Right renal cortex interstitium (tissue), 3 donors: ENCODE measurements around the gene WNT2. TPM values are rescaled to one million over a fixed set of nuclear protein-coding genes. Genes with fewer than 3 reads are reported as not detected.
A peak's percentile ranks its signal among the peaks of the same experiment; 100 is the strongest.

Source experiments
- DNase-seq, 3 donors: peaks; one replicate each; pipeline ENCODE4 v3.0.0-alpha.2; 2013; ENCODE audit warnings: low read depth in 3 of 3, low spot score in 2 of 3
- polyA plus RNA-seq, 3 donors: library from polyadenylated mRNA; unstranded; fragments of 120-200 nt; gene quantifications; one replicate each; pipeline ENCODE4 v1.2.1, GENCODE V29; 2013; ENCODE audit not compliant: insufficient read length in 3 of 3

WNT2 gene
- under 1 TPM; 0.55 to 0.61 (median 0.58) TPM for polyA plus RNA-seq

GRCh38 chr7:117322741-117323304 lies at the start of gene WNT2:
TSS of gene WNT2 (minus strand) at chr7:117323058. CDS start at chr7:117322989, 69 bp downstream.
- DNase-seq = no peak

- DNase-seq = no peak
Observed at GRCh38 chr7:117372073-117372472, 49.2 kb upstream of the WNT2 start.

DNA sequence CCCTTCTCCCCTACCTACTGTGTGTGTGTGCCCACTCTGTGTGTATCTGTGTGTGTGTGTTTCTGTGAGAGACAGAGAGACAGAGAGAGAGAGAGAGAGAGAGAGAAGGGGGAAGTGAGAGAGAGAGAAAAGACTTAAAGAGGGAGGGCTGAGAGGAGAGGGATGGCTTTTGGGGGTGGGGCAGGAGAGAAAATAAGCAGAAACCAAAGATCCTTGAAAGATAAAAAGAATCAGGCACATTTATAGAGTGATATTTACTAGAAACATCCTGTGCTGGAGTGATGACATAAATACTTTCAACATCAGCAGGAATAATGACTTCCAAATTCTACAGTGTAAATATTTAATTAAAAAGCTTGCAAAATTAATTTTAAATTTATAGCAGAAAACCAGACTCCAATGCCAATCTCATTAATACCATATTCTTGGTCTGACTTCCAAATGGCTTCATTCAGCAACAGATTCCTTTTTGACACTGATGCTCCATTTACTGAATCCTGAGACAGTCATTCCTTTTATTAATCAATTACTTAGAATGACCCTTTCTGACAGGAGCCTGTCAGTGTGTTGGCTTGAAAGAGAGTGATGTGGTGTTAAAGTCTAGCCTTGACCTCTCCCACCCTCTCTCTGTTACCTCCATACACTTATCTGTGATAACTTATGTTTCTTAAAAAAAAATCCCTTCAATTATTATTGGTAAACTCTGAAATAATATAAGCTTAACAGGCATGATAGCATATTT lies 41.7 kb upstream of the WNT2 start:
- DNase-seq = no peak

DNA sequence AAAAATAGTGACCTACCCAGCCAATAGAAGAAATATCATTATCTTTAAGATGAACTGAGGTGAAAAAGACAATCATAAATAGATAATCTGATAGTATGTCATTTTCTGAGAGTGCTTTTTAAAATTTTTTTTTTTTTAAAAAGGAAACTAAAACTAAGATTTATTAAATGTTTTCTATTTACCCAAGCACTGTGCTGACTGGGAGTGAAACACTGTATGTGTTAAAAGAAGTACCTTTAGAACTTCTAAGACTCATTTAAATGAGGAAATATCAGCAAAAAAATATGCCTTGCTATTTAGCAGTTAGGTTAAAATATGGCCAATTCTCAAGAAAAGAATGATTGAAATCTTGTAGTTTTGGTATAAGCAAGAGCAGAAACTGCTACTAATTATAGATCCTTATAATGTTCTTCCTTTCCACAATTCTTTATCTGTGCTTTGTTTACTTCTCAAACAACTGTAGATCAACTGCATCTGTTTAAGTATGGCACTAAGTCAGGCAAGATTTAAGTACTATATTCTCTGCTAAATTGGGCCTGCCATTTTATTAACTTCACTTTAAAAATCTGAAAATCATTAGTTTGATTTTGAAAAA lies 39.5 kb upstream of the WNT2 start:
- no peak for DNase-seq

GRCh38 chr7:117350027-117350426 lies 27.2 kb upstream of the WNT2 start:
- no peak for DNase-seq

DNA sequence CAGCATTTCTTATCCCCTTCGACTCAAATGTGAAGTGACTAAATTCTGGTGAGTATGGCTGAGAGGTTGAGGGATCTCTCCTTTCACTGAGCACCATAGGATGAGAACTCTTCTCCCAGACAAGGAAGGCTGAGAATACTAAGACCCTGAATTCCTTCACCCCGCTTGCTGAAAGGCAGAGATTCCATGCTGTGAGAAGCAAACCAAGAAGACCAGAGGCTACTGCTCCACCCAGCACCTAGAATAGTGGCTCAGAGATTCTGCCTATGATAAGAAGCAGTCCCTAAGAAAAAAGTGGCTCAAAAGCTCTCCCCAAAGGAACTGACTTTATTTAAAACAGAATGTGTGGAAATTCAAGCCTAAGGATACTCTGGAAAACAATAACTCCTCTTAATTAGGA lies 26.7 kb upstream of the WNT2 start:
- DNase-seq = no peak

GRCh38 chr7:117347962-117348672 lies 25.3 kb upstream of the WNT2 start:
- DNase-seq = no peak

DNA sequence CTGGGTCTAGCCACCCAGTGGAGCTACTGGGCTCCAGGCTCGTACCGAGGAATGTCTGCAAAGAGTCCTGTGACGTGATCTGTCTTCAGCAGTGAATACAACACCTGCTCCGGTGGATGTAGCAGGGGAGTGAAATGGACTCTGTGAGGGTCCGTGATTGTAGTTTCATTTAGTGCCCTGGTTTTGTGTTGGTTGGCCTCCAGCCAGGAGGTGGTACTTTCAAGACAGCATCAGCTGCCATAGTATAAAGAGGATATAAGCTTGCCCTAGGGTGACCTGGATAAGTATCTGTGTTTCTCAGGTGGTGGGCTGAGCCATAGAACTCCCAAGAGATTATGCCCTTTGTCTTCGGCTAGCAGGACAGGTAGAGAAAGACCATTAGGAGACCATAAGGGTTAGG lies 24.6 kb upstream of the WNT2 start:
- no peak for DNase-seq

DNA sequence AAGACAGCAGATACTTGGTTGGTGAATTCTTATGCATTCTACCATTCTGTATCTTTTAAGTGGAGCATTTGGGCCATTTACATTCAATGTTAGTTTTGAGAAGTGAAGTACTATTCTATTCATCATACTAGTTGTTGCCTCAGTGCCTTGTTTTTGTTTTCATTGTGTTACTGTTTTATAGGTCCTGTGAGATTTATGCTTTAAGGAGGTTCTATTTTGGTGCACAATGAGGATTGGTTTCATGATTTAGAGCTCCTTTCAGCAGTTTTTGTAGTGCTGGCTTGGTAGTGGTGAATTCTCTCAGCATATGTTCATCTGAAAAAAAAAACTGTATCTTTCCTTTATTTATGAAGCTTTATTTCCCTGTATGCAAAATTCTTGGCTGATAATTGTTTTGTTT lies 23.3 kb upstream of the WNT2 start:
- no peak for DNase-seq

DNA sequence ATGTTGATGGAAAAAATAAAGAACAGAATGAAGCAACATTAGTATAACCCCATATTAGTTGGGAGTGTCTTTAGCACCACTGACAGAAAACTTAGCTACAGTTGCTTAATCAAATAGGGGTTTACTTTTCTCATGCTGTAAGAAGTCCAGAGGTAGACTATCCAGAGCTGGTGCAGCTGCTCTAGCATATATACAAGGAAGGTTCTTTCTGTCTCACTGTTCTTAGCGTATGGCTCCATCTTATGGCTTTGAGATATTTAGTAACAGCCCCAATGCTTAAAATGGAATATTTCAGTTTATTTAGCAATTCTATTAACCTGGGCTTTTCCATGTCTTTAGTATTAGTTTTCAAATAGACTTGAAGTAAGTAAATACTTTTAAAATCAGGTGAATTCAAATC lies 15.2 kb upstream of the WNT2 start:
- DNase-seq = no peak

DNA sequence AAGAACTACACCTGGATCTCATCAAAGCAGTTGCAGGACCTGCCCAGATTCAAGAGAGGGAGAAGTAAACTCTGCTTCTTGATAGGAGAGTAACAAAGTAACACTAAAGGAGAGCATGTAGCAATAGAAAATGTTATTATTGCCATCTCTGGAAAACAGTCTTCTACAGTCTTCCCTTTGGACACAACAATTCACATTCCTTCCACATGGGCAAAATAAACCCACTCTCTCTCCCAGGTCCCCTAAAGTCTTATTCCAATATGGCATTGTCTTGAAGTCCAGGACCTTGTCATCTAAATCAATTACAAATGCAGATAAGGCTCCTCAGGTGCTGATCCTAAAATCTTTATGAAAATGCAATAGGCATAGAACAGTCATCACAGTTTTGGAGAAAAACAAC lies 10.3 kb upstream of the WNT2 start:
- DNase-seq = no peak

DNA sequence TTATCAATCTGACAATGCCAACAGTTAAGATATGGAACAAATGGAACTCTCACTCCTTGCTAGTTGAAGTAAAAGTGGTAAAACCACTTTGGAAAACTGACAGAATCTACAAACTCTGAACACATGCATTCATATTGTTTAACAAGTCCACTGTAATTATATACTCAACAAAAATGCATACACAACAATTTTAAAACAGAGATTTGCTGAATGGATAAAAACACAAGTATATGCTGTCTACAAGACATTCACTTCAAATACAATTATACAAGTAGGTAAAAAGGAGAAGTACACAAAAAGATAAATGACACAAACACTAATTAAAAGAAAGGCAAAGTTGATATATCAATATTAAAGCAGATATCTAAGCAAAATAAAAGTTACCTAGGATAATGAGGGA lies 9.2 kb upstream of the WNT2 start:
- no peak for DNase-seq

- no peak for DNase-seq
Observed at GRCh38 chr7:117325836-117326235, 3.0 kb upstream of the WNT2 start.

DNA sequence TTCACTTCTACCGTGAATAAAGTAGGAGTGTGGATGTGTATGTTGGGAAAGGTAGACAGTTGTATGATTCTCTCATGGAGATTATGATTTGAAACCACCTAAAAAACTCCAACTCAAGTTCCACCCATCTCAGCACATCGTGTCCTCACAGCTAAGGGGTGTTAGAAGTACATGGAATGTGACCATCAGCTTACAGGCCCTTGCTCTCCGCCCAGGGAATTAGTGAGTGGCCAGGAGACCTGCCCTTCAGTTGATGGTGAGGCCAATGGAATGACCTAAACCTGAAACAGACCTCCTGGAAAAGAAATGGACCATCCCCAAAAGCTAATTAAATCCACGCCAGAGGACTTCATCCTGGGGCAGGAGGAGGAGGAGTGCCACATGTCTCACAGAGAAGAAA lies 2.1 kb upstream of the WNT2 start:
- DNase-seq = no peak

DNA sequence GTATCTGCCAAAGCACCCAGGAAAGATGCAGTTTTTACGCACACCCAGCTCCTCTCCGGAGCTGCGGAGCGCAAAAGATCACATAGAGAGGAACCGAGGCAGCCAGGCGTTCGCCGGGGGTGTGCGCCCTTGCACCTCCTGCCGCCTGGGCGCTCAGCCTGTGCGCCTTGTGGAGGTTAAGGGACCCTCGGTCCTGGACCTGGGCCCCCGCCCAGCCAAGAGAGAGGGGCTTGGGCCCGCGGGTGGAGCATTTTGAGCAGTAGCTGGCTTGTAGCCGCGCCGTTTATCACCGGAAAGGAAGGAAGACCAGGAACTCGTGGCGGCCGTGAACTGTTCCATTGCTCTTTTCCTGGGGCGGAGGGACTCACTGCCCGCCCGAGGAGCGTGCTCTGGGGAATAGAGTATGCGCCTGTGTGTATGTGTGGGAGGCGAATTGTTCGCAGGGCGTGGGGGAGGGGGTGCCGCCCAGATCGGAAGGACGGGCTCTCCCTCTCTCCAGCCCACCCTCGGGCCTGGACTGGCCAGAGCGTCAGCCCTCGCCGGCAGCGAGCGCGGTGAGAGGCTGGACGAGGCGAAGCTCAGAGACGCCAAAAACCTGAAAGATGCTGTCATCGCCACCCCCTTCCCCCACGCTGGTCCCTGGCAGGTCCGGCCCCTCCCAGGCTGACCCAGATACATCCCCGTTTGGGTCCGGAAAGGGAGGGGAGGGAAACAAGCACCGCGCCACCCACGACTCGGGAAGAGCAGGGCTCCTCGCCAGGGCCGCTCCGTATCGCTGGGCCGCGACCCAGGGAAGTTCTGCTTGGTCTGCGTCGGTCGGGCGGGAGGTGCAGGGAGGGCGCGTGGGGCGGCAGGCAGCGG lies 1.2 kb upstream of the WNT2 start:
- DNase-seq = peak in 1 of 3 donors; percentile 18

GRCh38 chr7:117323305-117323850 lies 520 bp upstream of the WNT2 start:
- DNase-seq = peak in 1 of 3 donors; percentile 15

DNA sequence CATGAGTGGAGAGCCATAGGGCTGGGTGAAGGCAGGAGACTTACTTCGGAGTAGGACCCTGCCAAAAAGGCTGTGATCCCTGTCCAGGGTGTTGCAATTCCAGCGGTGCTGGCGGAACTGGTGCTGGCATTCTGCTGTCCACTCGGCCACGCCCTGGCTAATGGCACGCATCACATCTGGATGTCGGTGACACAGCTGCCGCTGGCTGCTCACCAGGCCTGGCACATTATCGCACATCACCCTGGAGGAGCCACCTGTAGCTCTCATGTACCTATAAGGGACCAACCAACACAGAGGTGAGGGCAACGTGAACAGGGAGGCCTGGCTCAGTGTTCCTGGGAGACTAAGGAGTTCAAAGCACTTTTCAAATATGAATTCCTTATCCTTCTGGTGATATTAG lies 2.3 kb downstream of the WNT2 start:
- DNase-seq = no peak

GRCh38 chr7:117319181-117319580 lies 3.7 kb downstream of the WNT2 start:
- no peak for DNase-seq

DNA sequence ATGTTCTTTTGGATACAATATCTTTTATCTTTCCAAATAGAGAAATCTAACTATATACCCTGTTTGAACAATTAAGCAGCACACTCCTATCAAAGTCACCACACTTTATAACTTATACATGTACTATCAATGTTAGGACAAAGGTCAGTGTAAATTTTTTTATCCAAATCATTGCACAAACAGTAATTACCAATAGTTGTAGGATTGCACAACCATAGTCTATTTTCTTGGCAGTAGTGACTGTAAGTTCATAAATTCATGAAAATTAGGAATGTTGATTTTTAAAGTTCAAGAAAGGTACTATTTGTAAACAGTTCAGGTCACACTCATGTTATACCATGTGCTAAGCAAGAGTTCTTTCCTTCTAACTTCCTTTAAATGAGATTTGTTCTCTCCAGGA lies 9.3 kb downstream of the WNT2 start:
- no peak for DNase-seq
